ENCODE data around the gene OPCML.
A peak's percentile ranks its signal among the peaks of the same experiment; 100 is the strongest.

The OPCML gene

DNA sequence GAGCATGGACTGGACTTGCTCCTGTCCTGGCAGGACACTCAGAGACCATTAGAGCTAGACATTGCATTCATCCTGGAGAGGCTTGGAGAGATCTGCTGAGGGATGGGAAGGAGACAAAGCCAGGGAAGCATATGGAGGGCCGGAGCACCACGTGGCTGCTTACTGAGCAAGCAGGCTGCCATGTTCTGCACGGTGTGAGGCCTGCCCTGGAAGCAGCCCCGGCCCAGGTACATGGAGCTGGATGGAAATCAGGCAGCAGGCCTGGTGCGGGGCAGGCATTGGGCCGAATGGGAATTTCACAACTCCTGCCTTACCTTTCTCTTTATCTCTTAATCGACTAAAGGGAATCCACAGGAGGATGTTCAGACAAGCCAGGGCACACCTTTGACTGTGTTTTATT lies 371.5 kb downstream of the OPCML start:
- Mint-ChIP-seq H3K4me1 (ENCODE audit: low read depth) (no peaks in the 10 kb centered on the region), H3K36me3 (ENCODE audit: low read depth) (no peaks in the 10 kb centered on the region), H3K9me3 (no peaks in the 10 kb centered on the region), H3K4me3 (no peak overlapping the region), H3K27ac (no peak overlapping the region), H3K27me3 (peaks cover 12% of the 10 kb centered on the region)
- no peak for DNase-seq

DNA sequence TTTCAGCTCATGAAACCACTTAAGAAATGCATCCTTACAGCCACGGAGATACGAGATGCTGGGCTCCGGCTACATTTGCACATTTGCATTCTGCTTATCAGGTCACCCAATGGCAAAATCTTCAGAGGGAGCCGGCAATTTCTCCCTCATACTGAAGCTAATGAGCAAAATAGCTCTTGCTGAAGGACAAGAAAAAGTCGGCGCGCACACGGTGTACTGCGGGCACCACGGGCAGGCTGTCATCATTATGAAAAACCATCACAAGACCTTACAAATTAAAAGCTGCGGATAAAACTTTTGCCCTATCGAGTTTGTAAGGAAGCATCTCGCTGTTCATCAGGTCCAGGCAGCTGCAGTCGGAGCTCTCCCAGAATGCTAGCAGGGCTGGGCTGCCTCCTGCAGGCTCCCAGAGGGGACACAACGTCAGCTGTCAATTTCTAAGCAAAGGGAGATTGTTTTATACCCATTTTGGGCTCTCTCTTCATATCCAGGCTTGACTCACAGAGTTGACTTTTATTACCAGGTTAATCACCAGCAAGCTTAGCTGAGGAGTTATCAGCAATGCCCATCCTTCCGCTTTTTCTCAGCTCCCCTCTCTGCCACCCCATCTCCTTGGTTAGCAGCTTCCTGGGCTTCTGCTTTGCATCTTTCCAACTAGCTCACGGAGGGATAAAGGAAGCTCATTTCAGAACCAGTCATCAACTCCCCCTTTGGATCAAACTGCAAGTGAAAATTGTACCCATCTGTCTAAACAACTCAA lies 375.1 kb downstream of the OPCML start:
- Mint-ChIP-seq H3K27me3 (peaks cover 16% of the 10 kb centered on the region), H3K27ac (no peak overlapping the region), H3K4me1 (ENCODE audit: low read depth) (no peaks in the 10 kb centered on the region), H3K4me3 (no peak overlapping the region), H3K36me3 (ENCODE audit: low read depth) (no peaks in the 10 kb centered on the region), H3K9me3 (no peaks in the 10 kb centered on the region)
- no peak for DNase-seq

DNA sequence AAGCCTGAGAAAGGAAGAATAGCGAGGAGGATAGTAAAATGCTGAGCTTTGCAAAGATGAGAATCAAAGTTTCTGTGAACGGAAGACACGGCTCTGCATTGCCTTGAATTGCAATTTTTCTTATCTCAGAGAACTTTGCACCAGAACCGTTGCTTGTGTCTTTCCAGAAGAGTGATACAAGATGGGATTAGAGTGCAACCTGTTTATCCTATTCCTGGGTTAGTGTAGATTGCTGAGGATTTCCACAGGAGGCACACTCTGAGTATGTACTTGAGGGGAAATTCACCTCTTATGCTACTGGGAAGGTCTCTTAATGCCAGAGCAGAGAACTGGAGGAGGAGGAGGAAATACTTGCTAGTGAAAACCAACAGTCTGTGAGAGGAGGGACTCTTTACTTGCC lies 377.5 kb downstream of the OPCML start:
- Mint-ChIP-seq H3K27ac (no peak overlapping the region), H3K4me3 (no peak overlapping the region), H3K36me3 (ENCODE audit: low read depth) (no peaks in the 10 kb centered on the region), H3K9me3 (no peaks in the 10 kb centered on the region), H3K27me3 (peaks cover 16% of the 10 kb centered on the region), H3K4me1 (ENCODE audit: low read depth) (no peaks in the 10 kb centered on the region)
- DNase-seq = no peak

DNA sequence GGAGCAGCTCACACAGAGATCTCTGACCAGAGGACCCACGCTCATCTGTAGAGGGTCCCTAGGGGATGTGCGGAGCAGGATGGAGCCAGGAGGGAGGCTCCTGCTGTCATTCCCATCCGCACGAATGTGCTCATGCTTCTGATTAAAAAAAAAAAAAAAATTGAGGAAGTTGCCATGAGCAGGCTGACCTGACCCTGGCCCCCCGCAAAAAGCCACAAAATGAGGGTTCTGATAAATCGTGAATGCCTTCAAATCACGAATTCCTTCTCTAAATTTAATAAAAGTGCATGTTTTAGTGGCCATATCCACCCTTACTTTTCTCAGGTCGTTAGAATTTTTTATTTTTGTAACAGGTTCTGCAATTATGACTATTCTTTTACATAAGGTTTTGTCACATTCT lies 378.2 kb downstream of the OPCML start:
- Mint-ChIP-seq H3K27ac (no peak overlapping the region), H3K9me3 (no peaks in the 10 kb centered on the region), H3K4me1 (ENCODE audit: low read depth) (no peaks in the 10 kb centered on the region), H3K27me3 (peaks cover 16% of the 10 kb centered on the region), H3K36me3 (ENCODE audit: low read depth) (no peaks in the 10 kb centered on the region), H3K4me3 (no peak overlapping the region)
- DNase-seq = no peak

DNA sequence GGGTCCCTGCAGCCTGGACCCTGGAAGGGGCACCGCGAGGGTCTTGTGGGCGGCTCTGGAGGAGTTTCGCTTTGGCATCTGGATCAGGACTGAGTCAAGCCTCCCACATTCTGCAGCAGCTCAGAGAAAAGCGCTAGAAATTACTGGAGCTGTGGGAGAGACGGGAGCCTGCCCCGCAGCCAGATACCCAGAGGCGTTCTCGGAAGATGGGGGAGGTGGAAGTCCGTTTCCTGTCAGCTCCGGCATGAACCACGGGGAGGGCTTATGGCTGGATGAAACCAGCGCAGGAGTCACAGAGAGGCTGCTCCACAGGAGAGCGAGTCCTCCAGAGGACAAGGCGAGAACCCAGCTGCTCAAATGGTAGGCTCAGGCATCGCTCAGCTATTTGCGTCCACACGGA lies 379.3 kb downstream of the OPCML start:
- H3K27me3 Mint-ChIP-seq = peaks cover 15% of the 10 kb centered on the region
- no peaks in the 10 kb centered on the region for H3K36me3 Mint-ChIP-seq (ENCODE audit: low read depth)

DNA sequence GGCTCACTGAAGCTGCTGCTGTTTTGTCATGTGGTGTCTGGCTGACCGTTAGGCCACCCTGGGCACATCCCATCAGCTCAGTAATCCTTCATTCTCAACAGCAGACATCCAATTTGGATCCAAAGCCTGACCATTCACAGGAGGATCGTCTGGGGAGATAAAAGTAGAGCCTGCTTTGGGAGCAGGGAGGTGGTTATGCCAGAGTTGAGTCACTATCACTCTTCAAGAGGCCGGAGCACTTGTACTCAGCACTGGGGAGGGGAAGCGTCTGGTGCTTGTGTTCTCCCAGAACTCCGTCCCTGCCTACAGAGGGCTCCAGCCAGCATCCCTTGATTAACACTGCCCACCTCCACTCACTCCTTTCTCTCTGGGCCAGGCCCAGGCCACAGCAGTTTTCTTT lies 382.6 kb downstream of the OPCML start:
- H3K9me3 Mint-ChIP-seq = no peaks in the 10 kb centered on the region
- no peak overlapping the region for H3K4me3 Mint-ChIP-seq
- no peaks in the 10 kb centered on the region for H3K36me3 Mint-ChIP-seq (ENCODE audit: low read depth)
- H3K27me3 Mint-ChIP-seq = peaks cover 4% of the 10 kb centered on the region
- DNase-seq = no peak
- no peak overlapping the region for H3K27ac Mint-ChIP-seq
- no peaks in the 10 kb centered on the region for H3K4me1 Mint-ChIP-seq (ENCODE audit: low read depth)

More for the DNA sequence above, 379.3 kb downstream of the OPCML start:
- Mint-ChIP-seq H3K27ac (no peak overlapping the region), H3K9me3 (no peaks in the 10 kb centered on the region), H3K4me1 (ENCODE audit: low read depth) (no peaks in the 10 kb centered on the region), H3K4me3 (no peak overlapping the region)
- no peak for DNase-seq

DNA sequence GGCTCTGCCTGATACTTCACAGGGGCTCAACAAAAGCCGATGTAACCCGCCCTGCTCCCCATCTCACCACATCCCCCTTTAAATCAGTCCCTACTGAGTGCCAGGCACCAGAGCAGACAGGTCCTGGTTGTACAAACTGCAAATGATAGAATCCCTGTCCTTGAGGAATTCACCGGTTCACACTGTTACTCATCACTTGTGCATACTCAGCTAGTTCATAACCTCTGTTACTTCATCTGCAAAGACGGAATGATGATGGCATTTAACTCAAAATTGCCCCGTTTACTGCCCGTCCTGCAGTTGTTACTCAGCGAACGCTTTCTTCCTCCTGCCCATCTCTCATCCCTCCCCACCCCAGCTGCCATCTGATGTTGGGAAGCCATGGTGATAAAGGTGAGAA lies 384.7 kb downstream of the OPCML start:
- Mint-ChIP-seq H3K9me3 (no peaks in the 10 kb centered on the region), H3K4me3 (no peak overlapping the region), H3K4me1 (ENCODE audit: low read depth) (no peaks in the 10 kb centered on the region), H3K27me3 (no peaks in the 10 kb centered on the region), H3K36me3 (ENCODE audit: low read depth) (no peaks in the 10 kb centered on the region), H3K27ac (no peak overlapping the region)
- DNase-seq = no peak

DNA sequence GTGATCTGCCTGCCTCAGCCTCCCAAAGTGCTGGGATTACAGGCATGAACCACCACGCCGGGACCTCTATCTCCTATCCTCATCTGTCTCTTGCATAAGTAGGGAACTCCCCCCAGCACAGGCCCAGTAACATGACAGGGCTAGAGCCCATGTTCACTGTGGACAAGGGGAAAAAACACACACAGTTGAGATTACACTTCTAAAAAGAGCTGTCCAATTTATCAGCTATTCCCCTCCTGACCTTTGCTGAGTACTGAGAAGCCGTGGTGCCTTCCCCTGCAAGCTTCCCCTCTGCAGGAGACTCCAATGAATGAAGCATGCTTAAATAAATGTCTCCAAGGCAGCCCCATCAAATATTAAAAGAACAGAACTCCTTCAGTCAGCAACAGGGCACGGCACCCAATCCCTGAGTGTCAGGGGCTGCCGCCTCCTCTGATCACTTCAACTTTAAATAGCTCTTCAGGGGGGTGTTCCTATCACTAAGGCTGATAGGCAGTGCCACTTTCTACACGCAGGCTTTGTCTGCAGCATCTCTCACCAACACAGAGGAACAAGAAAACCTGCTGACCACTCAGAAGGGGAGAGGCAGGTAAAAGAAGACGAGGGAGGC lies 385.5 kb downstream of the OPCML start:
- no peaks in the 10 kb centered on the region for H3K9me3 Mint-ChIP-seq
- DNase-seq = no peak
- H3K27ac Mint-ChIP-seq = no peak overlapping the region
- H3K4me3 Mint-ChIP-seq = no peak overlapping the region
- H3K4me1 Mint-ChIP-seq (ENCODE audit: low read depth) = no peaks in the 10 kb centered on the region
- H3K36me3 Mint-ChIP-seq (ENCODE audit: low read depth) = no peaks in the 10 kb centered on the region
- H3K27me3 Mint-ChIP-seq = no peaks in the 10 kb centered on the region

DNA sequence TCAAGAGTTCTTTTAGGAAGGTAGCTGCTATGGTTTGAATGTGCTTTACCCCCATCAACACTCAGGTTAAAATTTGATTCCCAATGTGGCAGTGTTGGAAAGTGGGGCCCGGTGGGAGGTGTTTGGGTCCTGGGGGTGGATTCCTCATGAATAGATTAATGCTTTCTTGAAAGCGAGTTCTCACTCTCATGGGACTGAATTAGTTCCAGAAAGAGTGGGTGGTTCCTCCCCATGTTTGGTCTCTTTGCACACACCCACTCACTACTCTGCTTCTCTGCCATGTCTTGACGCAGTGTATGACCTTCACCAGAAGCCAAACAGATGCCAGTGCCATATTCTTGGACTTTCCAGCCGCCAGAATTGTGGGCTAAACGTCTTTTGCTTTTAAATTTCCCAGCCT lies 394.4 kb downstream of the OPCML start:
- no peak overlapping the region for H3K27ac Mint-ChIP-seq
- H3K36me3 Mint-ChIP-seq (ENCODE audit: low read depth) = no peaks in the 10 kb centered on the region
- H3K9me3 Mint-ChIP-seq = peaks cover 3% of the 10 kb centered on the region
- no peaks in the 10 kb centered on the region for H3K27me3 Mint-ChIP-seq
- no peaks in the 10 kb centered on the region for H3K4me1 Mint-ChIP-seq (ENCODE audit: low read depth)
- H3K4me3 Mint-ChIP-seq = no peak overlapping the region
- DNase-seq = no peak

DNA sequence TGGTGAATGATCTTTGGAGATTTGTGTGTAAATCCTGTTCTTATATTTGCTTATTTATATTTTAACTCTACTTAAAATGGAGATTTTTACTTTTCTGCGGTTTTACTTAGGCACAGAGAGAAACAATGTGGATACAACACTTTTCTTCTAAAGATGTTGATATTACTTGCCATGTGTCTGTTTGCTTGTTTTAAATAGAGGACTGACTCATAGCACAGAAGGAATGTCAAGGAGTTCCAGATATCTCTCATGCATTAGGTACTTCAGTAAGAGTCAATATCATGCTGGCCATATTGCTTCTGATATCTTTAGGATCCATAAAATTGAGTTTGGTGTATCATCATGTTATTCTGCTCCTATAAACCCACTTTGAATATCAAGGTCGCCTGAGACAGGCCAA lies 395.0 kb downstream of the OPCML start:
- H3K9me3 Mint-ChIP-seq = peaks cover 3% of the 10 kb centered on the region
- no peaks in the 10 kb centered on the region for H3K27me3 Mint-ChIP-seq
- no peaks in the 10 kb centered on the region for H3K36me3 Mint-ChIP-seq (ENCODE audit: low read depth)
- DNase-seq = no peak
- H3K4me1 Mint-ChIP-seq (ENCODE audit: low read depth) = no peaks in the 10 kb centered on the region
- H3K4me3 Mint-ChIP-seq = no peak overlapping the region
- no peak overlapping the region for H3K27ac Mint-ChIP-seq

DNA sequence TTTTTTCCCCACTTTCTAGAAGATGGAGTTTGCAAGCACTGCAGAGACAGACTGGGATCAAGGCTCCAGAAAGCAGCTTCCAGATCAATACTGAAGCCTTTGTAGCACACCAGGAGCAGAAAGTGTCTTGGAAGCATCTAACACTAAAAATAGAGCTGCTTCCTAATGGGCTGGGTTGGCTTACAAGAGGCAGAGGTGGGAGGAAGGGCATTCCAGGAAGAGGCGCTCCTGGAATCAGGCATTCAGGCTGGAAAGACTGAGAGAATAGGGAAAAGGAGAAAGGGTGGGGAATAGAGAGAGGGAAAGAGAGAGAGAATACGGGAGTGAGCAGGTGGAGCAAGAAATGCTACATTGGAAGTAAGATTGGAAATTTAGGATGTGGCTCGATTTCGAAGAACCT lies 395.9 kb downstream of the OPCML start:
- no peak for DNase-seq
- peaks cover 3% of the 10 kb centered on the region for H3K9me3 Mint-ChIP-seq
- H3K27me3 Mint-ChIP-seq = no peaks in the 10 kb centered on the region
- no peak overlapping the region for H3K27ac Mint-ChIP-seq
- no peak overlapping the region for H3K4me3 Mint-ChIP-seq
- no peaks in the 10 kb centered on the region for H3K4me1 Mint-ChIP-seq (ENCODE audit: low read depth)
- no peaks in the 10 kb centered on the region for H3K36me3 Mint-ChIP-seq (ENCODE audit: low read depth)

DNA sequence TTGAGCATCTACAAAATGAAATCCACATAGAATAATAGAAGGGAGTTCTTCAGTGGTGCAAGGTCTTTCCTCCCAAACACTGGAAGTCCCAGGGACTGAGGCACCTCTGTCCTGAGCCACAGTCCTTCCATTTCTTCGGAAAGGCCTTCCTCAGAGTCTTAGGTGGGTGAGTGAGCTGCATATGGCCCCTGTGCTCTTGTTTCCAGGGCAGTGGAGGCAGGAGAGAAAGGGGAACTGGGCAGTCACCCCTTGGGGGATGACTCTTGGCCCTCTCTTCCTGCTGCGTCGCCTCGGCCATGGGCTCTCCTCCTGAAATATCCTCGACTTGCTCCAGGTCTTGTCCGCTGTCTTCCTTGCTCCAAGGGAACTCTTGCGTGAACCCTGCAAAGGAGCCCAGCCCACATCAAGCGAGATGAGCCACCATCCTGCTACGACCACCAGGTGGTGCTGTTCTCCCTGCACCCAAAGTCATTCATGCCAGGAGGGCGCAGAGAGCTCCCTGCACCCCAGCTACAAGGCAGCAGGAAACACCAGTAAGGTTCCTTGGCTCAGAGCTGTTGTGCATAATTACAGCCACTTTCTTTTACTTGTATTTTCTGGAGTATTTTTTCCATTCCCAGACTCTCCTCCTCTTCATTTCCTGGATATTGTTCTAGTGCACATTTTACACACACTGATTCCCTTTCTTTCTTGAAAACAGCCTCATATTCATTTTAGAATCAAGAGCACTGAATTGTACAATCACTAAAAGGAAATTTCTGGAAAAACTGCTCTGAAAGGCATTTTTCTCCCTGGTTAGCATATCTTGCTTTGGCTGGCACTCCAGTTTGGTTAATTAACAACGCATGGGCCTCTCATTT lies 397.8 kb downstream of the OPCML start:
- Mint-ChIP-seq H3K9me3 (no peaks in the 10 kb centered on the region), H3K4me1 (ENCODE audit: low read depth) (no peaks in the 10 kb centered on the region), H3K27me3 (no peaks in the 10 kb centered on the region), H3K27ac (no peak overlapping the region), H3K4me3 (no peak overlapping the region), H3K36me3 (ENCODE audit: low read depth) (no peaks in the 10 kb centered on the region)
- peak; percentile 38 for DNase-seq

DNA sequence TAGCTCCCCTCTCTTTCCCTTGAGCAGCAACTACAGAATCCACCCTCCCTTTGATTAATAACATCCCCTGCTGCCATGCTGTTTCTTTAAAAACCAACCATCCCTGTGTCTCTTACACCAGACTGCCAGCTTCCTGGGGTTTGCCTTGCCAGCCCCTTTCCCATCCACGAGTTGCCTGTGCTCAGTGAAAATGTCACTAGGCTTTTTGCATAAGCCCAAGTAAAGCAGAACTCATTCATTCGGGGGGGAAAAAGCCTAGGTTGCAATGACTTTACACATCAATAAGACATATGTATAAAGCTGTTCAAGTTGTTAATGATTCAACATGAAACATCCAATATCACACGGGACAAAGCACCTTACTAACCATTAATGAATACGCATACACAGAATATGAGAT lies 398.7 kb downstream of the OPCML start:
- H3K4me3 Mint-ChIP-seq = no peak overlapping the region
- H3K4me1 Mint-ChIP-seq (ENCODE audit: low read depth) = no peaks in the 10 kb centered on the region
- H3K27ac Mint-ChIP-seq = no peak overlapping the region
- DNase-seq = no peak
- H3K36me3 Mint-ChIP-seq (ENCODE audit: low read depth) = no peaks in the 10 kb centered on the region
- H3K27me3 Mint-ChIP-seq = no peaks in the 10 kb centered on the region
- H3K9me3 Mint-ChIP-seq = no peaks in the 10 kb centered on the region

DNA sequence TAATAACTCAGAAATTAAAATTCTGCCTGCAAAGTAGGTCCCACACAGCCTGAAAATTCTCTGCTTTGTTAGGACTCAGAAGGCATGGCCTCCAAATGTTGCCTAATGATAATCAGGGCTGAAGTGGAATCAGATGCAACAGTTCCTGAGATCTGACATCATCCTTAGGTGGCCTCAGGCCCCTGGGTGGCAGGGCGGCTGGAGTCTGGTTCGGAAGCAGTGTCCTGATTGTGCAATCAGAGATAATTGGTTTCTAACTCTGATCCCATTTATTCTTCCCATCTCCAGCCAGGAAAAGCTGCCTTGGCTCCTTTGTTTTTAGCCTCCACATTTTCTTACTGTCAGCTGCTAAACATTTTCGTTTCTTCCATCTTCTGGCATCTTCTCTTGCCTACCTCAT lies 399.3 kb downstream of the OPCML start:
- Mint-ChIP-seq H3K36me3 (ENCODE audit: low read depth) (no peaks in the 10 kb centered on the region), H3K27ac (no peak overlapping the region), H3K4me1 (ENCODE audit: low read depth) (no peaks in the 10 kb centered on the region), H3K4me3 (no peak overlapping the region), H3K9me3 (no peaks in the 10 kb centered on the region), H3K27me3 (no peaks in the 10 kb centered on the region)
- no peak for DNase-seq

DNA sequence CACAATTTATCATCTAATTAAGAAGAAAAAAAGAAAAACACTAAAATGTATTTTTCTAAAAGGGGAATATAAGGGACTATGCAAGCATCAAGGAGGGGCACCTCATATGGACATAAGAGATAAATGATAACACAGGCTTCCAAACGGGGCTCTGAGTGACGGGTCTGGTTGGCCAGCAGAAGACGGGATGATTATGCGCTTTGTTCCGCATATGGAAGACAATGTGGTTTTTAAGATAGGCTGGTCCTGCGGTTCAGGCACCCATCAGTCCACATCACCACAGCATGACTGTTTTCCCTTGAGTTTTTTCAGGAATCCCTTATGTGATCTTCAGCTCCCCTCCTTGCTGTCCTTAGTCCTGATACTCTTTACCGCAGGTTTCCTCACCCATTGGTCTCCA lies 404.6 kb downstream of the OPCML start:
- no peak for DNase-seq
- H3K27me3 Mint-ChIP-seq = no peaks in the 10 kb centered on the region
- no peak overlapping the region for H3K4me3 Mint-ChIP-seq
- H3K4me1 Mint-ChIP-seq (ENCODE audit: low read depth) = no peaks in the 10 kb centered on the region
- H3K36me3 Mint-ChIP-seq (ENCODE audit: low read depth) = no peaks in the 10 kb centered on the region
- no peaks in the 10 kb centered on the region for H3K9me3 Mint-ChIP-seq
- no peak overlapping the region for H3K27ac Mint-ChIP-seq

Data from activated T-cell treated with anti-CD3 and anti-CD28 coated beads, Interleukin-2, amount 50 U/mL, for 24 hours (primary cell).